GM12892 (cell line): ENCODE data around the gene NFAT5.

Experiments used
- POLR2A ChIP-seq: IDR thresholded peaks from 2 replicates; pipeline ENCODE4 v1.6.1; 2011; ENCODE audit warnings: low read depth, low read length, control low read depth
- POLR2AphosphoS5 ChIP-seq: IDR thresholded peaks from 2 replicates; pipeline ENCODE4 v1.6.1; 2011; ENCODE audit warnings: low read depth, low read length, control low read depth
- TAF1 ChIP-seq: IDR thresholded peaks from 2 replicates; pipeline ENCODE4 v1.6.1; 2011; ENCODE audit warnings: low read depth, mild to moderate bottlenecking, control low read depth, low read length, borderline replicate concordance

DNA sequence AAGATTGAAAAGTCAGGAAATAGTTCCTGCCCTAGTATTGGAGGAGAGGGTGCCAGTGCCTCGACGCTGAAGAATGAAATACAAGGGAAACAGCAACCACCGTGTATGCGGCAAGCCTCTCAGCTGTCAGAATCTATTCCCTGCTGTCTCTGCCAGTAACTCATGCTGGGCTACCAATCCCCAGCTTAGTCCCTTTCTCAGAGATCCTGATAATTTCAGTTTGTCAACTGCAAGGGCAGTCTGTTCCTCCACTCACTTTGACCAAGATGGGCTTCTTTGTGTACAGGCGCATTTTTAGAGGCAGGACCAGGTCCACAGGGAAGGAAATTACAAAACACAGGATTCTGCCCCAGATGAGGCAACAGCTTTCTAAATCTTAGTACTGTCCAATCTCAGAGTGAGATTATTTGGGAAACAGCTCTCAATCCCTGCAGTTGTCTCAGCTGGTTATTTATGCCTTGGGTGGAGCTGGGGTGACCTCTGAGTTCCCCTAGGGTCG, 159.3 kb downstream of the NFAT5 start:
- TF ChIP-seq POLR2A (no peak), TAF1 (no peak), POLR2AphosphoS5 (no peak)
